GM06990 (cell line): ENCODE results near the gene RC3H2.
A peak's percentile ranks its signal among the peaks of the same experiment; 100 is the strongest.

Source experiments
- DNase-seq: peaks from one replicate; pipeline ENCODE4 v3.0.0-alpha.2; 2011; ENCODE audit not compliant: insufficient read length; ENCODE audit errors: extremely low read depth
- H3K27me3 ChIP-seq: replicated peaks from 2 replicates; pipeline ENCODE4 v1.6.0; 2011; ENCODE audit warnings: low read length; ENCODE audit not compliant: control insufficient read depth, insufficient read depth
- H3K36me3 ChIP-seq: 2 replicates; pipeline ENCODE4 v1.5.1; 2011; ENCODE audit warnings: low read length; ENCODE audit not compliant: control insufficient read depth, insufficient read depth
- H3K4me3 ChIP-seq: replicated peaks from 2 replicates; pipeline ENCODE4 v1.5.1; 2011; ENCODE audit warnings: low read depth, mild to moderate bottlenecking, control low read depth, low read length
- TF ChIP-seq, protein P1 (sequence below): IDR thresholded peaks from 2 replicates; pipeline ENCODE4 v1.5.1; 2011; ENCODE audit warnings: low read length, control low read depth, mild to moderate bottlenecking, inconsistent platforms; ENCODE audit not compliant: insufficient read depth, poor library complexity, severe bottlenecking

RC3H2 gene

DNA sequence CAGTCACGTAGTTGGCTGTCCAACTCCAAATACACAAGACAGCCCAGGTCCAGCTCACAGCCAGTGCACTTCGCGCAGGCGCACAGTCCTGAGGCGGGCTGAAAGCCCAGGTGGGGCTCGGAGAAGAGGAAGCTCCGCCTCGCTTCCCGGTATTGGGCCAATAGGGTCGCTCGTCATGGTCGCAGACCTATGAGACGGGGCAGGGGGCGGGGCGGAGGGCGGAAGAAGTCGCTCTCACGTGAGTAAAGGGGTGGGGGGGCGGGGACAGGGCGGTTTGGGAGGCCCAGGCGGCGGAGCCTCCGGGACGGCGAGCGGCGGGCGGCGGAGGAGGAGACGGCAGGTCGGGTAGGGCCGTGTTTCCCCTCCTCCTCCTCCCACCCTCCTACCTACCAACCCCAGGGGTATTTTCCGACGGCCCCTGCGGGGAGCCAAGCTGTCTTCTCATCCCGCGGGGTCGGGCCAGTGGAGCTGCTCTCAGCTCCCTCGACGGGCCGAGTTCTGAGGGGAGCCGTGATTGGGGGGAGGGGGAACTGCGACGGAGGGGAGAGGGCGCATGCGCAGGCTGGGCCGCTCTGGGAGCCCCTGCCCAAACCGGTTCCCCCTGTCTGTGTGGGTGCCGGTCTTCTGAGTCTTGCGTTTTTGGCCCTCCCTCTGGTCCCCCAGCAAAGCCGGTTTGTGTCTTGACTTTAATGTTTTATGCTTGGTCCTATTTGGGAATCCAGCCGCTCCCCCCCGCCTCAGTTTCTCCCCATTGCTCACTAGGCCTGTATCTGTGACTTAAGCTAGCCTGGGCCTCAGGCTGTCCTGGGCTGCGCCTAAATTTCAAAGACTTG is 35.8 kb upstream of the RC3H2 start, which contains the start of gene RABGAP1:
Gene RABGAP1 (plus strand): TSS at position 272 of the 833 bp plus-strand sequence. CDS start 16,040 bp downstream, outside the sequence.
- peak; percentile 93 for DNase-seq
- TF ChIP-seq, protein P1, sequence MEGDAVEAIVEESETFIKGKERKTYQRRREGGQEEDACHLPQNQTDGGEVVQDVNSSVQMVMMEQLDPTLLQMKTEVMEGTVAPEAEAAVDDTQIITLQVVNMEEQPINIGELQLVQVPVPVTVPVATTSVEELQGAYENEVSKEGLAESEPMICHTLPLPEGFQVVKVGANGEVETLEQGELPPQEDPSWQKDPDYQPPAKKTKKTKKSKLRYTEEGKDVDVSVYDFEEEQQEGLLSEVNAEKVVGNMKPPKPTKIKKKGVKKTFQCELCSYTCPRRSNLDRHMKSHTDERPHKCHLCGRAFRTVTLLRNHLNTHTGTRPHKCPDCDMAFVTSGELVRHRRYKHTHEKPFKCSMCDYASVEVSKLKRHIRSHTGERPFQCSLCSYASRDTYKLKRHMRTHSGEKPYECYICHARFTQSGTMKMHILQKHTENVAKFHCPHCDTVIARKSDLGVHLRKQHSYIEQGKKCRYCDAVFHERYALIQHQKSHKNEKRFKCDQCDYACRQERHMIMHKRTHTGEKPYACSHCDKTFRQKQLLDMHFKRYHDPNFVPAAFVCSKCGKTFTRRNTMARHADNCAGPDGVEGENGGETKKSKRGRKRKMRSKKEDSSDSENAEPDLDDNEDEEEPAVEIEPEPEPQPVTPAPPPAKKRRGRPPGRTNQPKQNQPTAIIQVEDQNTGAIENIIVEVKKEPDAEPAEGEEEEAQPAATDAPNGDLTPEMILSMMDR: no peak
- Histone ChIP-seq H3K36me3 (peaks cover 3% of the 10 kb centered on the region), H3K27me3 (no peaks in the 10 kb centered on the region), H3K4me3 (peak within 1 kb of the TSS; percentile 88)

DNA sequence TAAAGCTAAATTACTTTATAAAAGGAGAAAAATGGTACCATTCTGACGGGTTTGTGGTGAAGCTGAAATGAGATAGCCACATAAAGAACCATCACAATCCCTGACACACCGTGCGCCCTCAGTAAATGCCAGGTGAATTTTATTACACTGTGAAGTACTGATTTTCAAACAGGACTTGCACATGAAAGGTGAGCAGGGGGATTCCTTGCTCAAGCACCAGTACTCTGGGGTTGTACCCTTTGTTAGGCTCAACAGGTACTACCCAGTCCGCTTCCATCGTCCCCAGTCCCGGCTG is 35.2 kb upstream of the RC3H2 start:
- Histone ChIP-seq H3K36me3 (peaks cover 3% of the 10 kb centered on the region), H3K4me3 (peak overlapping the region; percentile 56), H3K27me3 (no peaks in the 10 kb centered on the region)
- TF ChIP-seq, protein P1: no peak
- DNase-seq: no peak

DNA sequence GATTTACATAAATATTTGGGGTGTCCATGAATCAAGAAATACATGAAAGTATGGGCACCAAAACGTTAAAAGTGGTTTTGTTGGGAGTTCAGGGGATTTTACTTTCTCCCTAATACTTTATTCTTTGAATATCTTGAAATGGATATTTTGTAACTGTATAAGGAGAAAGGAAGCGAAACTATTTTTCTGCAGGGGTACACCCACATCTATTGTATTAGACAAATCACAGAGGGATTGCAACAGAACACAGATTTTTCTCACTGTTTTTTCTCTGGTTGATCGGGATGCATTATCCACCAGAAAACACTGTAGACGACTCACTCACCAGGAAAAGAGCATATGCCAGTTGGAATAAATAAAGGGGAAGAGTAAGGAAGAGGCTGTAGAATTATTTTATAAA is 34.4 kb upstream of the RC3H2 start:
- H3K4me3 ChIP-seq: no peak overlapping the region
- H3K27me3 ChIP-seq: no peaks in the 10 kb centered on the region
- no peak for DNase-seq
- TF ChIP-seq, protein P1: no peak
- peaks cover 3% of the 10 kb centered on the region for H3K36me3 ChIP-seq

DNA sequence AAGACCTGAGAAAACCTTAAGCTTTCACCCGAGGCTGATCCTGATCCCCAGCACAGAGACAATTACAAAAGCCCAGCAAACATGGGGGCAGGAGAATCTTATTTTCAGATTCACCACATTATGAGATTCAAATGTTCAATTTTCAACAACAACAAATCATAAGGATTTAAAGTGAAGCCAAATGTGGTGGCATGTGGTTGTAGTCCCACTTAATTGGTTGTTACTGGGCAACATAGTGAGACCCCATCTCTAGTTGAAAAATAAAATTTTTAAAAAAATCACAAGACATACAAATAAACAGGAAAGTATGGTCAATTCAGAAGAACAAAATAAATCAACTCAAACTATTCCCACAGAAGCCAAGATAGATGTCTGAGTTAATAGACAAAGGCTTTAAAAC is 31.7 kb upstream of the RC3H2 start:
- TF ChIP-seq, protein P1: no peak
- DNase-seq: no peak
- H3K36me3 ChIP-seq: peaks cover 3% of the 10 kb centered on the region
- no peak overlapping the region for H3K4me3 ChIP-seq
- no peaks in the 10 kb centered on the region for H3K27me3 ChIP-seq

DNA sequence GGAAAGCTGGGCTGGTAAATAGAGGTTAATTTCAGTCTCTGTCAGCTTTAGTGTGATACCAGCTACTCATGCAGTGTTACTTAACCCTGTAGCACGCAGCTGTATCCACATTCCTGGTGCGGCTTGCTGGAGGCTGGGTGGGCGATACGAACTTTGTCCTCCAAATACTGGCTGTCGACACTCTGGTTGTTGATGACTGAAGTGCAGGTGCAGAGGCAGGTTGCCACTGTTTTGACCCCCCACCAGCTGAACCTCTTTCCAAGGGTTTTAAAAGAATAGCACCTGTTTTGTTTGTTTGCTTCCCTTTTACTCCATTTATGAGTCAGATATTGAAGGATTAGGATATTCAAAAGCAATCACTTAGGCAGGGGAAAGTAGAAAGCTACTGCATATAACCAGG is 31.3 kb upstream of the RC3H2 start:
- DNase-seq: no peak
- TF ChIP-seq, protein P1: no peak
- Histone ChIP-seq H3K4me3 (no peak overlapping the region), H3K27me3 (no peaks in the 10 kb centered on the region), H3K36me3 (peaks cover 3% of the 10 kb centered on the region)
